Endothelial cell of umbilical vein (primary cell): Measurements from ENCODE around the gene PRR16.

Experiments used
- EZH2 ChIP-seq: IDR thresholded peaks from 2 replicates; pipeline ENCODE4 v1.6.1; 2012; ENCODE audit warnings: borderline replicate concordance, low read depth, mild to moderate bottlenecking, moderate library complexity, low read length, inconsistent platforms; ENCODE audit not compliant: severe bottlenecking
- GATA2 ChIP-seq: IDR thresholded peaks from 2 replicates; pipeline ENCODE4 v1.7.0; 2011; ENCODE audit warnings: low read depth, mild to moderate bottlenecking, moderate library complexity, mixed read lengths, low read length; ENCODE audit not compliant: insufficient read length, insufficient read depth
- POLR2A ChIP-seq: IDR thresholded peaks from 2 replicates; pipeline ENCODE4 v1.6.1; 2012; ENCODE audit warnings: low read depth, mild to moderate bottlenecking, control low read depth, low read length
- TF ChIP-seq, protein P1 (sequence below), 2 donors: IDR thresholded peaks; 1 replicate in 1 of 2; 2 replicates in 1 of 2; pipeline ENCODE4 v1.5.1; 2011; ENCODE audit warnings: low read length in 2 of 2, mild to moderate bottlenecking in 2 of 2, moderate library complexity in 2 of 2, control low read depth in 1 of 2, inconsistent platforms in 1 of 2, low read depth in 1 of 2; ENCODE audit not compliant: insufficient read depth in 1 of 2; ENCODE audit errors: extremely low read depth in 1 of 2

DNA sequence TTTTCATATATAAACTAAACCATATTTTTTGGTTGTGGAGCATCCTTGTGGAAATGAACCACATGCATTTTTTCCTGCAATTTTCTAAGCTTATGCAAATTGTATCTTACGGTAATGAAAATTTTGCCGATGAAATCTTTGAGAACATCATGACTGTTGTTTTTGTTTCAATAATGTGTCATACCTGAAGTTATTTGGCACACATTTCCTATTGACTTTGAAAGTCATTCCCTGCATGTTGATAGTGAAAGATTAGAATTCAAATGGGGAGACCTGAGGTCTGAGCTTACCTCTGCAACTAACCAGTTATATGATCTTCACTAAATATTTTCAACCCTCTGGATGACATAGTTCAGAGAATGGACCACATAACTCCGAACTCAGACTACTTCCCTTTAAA is 88.5 kb downstream of the PRR16 start:
- TF ChIP-seq EZH2 (no peak), POLR2A (no peak), GATA2 (no peak)
- TF ChIP-seq, protein P1, sequence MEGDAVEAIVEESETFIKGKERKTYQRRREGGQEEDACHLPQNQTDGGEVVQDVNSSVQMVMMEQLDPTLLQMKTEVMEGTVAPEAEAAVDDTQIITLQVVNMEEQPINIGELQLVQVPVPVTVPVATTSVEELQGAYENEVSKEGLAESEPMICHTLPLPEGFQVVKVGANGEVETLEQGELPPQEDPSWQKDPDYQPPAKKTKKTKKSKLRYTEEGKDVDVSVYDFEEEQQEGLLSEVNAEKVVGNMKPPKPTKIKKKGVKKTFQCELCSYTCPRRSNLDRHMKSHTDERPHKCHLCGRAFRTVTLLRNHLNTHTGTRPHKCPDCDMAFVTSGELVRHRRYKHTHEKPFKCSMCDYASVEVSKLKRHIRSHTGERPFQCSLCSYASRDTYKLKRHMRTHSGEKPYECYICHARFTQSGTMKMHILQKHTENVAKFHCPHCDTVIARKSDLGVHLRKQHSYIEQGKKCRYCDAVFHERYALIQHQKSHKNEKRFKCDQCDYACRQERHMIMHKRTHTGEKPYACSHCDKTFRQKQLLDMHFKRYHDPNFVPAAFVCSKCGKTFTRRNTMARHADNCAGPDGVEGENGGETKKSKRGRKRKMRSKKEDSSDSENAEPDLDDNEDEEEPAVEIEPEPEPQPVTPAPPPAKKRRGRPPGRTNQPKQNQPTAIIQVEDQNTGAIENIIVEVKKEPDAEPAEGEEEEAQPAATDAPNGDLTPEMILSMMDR (IDR thresholded peaks at IDR 0.05; ENCODE audit: extremely low read depth in 1 of 2, insufficient read depth in 1 of 2, low read depth in 1 of 2, low read length in 2 of 2), result no peak
